CD4-positive, alpha-beta memory T cell (primary cell): Measurements from ENCODE around the gene FREM2. TPM values are rescaled to one million over a fixed set of nuclear protein-coding genes. Genes with fewer than 3 reads are reported as not detected.

ENCODE experiments used
- CTCF ChIA-PET: fragments of 350-600 bp; sonication (Branson Sonifier 250); formaldehyde crosslinking; loops from one replicate; lab custom pipeline; 2021; ENCODE audit warnings: inconsistent platforms; ENCODE audit not compliant: partially characterized antibody; lab: Charles Lee
- POLR2A ChIA-PET: fragments of 350-600 bp; sonication (Branson Sonifier 250); formaldehyde crosslinking; loops from one replicate; lab custom pipeline; 2021; ENCODE audit not compliant: partially characterized antibody; lab: Charles Lee
- DNase-seq, 5 donors: peaks; one replicate each; pipeline versions ENCODE4 v3.0.0 to v3.0.0-alpha.2; 2020 to 2022; ENCODE audit warnings: mixed read lengths in 1 of 5
- H3K27ac ChIP-seq: one replicate; pipeline ENCODE4 v1.7.0; 2013; ENCODE audit warnings: low read depth, low read length
- H3K27me3 ChIP-seq: 2 replicates; pipeline ENCODE4 v1.7.0; 2013; ENCODE audit warnings: mild to moderate bottlenecking, low read length, moderate library complexity; ENCODE audit not compliant: insufficient read depth
- H3K36me3 ChIP-seq: 2 replicates; pipeline ENCODE4 v1.7.0; 2013; ENCODE audit warnings: mild to moderate bottlenecking, low read length, moderate library complexity; ENCODE audit not compliant: insufficient read depth
- H3K4me1 ChIP-seq: 2 replicates; pipeline ENCODE4 v1.7.0; 2013; ENCODE audit warnings: mild to moderate bottlenecking, low read length, moderate library complexity; ENCODE audit not compliant: insufficient read depth
- H3K4me3 ChIP-seq, 2 donors: one replicate each; pipeline ENCODE4 v1.7.0; 2013; ENCODE audit warnings: low read length in 2 of 2, mild to moderate bottlenecking in 1 of 2
- H3K9me3 ChIP-seq, 2 donors: one replicate each; pipeline ENCODE4 v1.7.0; 2013; ENCODE audit warnings: low read length in 2 of 2, control low read depth in 1 of 2; ENCODE audit not compliant: control insufficient read depth in 1 of 2
- H3K27ac Mint-ChIP-seq, 7 donors: one replicate each; pipeline ENCODE4 v1.8.0; 2020 to 2021; ENCODE audit warnings: mixed read lengths in 7 of 7, mild to moderate bottlenecking in 6 of 7, inconsistent platforms in 3 of 7, moderate library complexity in 3 of 7
- H3K27me3 Mint-ChIP-seq, 2 donors: one replicate each; pipeline ENCODE4 v1.8.0; 2020 to 2021; ENCODE audit warnings: mixed read lengths in 2 of 2
- H3K36me3 Mint-ChIP-seq, 2 donors: one replicate each; pipeline ENCODE4 v1.8.0; 2020 to 2021; ENCODE audit warnings: mixed read lengths in 2 of 2, inconsistent platforms in 1 of 2, mild to moderate bottlenecking in 1 of 2
- H3K4me1 Mint-ChIP-seq, 4 donors: one replicate each; pipeline ENCODE4 v1.8.0; 2020 to 2021; ENCODE audit warnings: mixed read lengths in 4 of 4, mild to moderate bottlenecking in 1 of 4
- H3K4me3 Mint-ChIP-seq, 8 donors: one replicate each; pipeline ENCODE4 v1.8.0; 2020 to 2021; ENCODE audit warnings: mixed read lengths in 8 of 8, mild to moderate bottlenecking in 7 of 8, moderate library complexity in 6 of 8, inconsistent platforms in 3 of 8
- H3K9me3 Mint-ChIP-seq, 8 donors: one replicate each; pipeline ENCODE4 v1.8.0; 2020 to 2021; ENCODE audit warnings: mixed read lengths in 8 of 8, mild to moderate bottlenecking in 5 of 8, inconsistent platforms in 3 of 8, moderate library complexity in 1 of 8
- intact Hi-C: fragments of 100-400 bp; cut with micrococcal nuclease; formaldehyde crosslinking; loops from one replicate; pipeline ENCODE4 v1.15.1; 2023
- polyA plus RNA-seq, 2 donors: library from polyadenylated mRNA; unstranded; fragments of 300-500 nt; fragmentation: Illumina TruSeq; gene quantifications; one replicate each; pipeline ENCODE4 v1.2.3, GENCODE V29; 2021
- total RNA-seq, 2 experiments: library from RNA; stranded (reverse); gene quantifications; one replicate each; pipeline ENCODE4 v1.2.3, GENCODE V29; 2021

The FREM2 gene
- total and polyA plus RNA-seq, 4 experiments from 2014 or later, result not detected

GRCh38 chr13:38777347-38778119 is 90.7 kb downstream of the FREM2 start:
- Histone ChIP-seq H3K36me3 (no peaks in the 10 kb centered on the region), H3K4me1 (no peaks in the 10 kb centered on the region), H3K4me3 (no peak overlapping the region), H3K9me3 (no peaks in the 10 kb centered on the region), H3K27me3 (no peaks in the 10 kb centered on the region), H3K27ac (no peak overlapping the region)
- no peak overlapping the region for H3K4me3 Mint-ChIP-seq
- H3K9me3 Mint-ChIP-seq, result peaks cover 0 to 9% (median under 1%) of the 10 kb centered on the region in 8 donors
- ChIA-PET CTCF (no interaction called here), POLR2A (no interaction called here)
- intact Hi-C loops, result no loop called here
- no peak for DNase-seq
- H3K4me1 Mint-ChIP-seq, result no peaks in the 10 kb centered on the region
- H3K36me3 Mint-ChIP-seq, result no peaks in the 10 kb centered on the region
- H3K27ac Mint-ChIP-seq, result no peak overlapping the region
- no peaks in the 10 kb centered on the region for H3K27me3 Mint-ChIP-seq

DNA sequence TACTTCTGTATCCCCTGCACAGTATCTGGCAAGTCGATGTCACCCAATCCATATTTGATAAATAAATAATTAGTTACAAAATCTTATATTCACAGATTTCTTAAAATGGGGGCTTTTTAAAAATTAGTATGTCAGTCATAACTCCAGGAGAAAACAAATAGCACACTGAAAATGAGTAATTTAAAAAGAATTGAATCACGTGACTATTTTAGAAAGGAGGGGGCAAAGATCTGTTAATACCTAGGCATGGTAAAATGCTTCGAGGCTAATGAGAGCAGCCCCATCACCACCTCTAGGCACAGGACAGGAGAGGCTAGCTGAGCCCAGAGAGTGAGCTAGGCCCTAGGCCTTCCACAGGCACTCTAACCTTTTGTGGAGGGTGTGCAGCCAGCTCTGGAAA is 94.7 kb downstream of the FREM2 start:
- H3K9me3 Mint-ChIP-seq, result peaks cover 0 to 9% (median under 1%) of the 10 kb centered on the region in 8 donors
- no peak for DNase-seq
- no peak overlapping the region for H3K4me3 Mint-ChIP-seq
- intact Hi-C loops, result no loop called here
- no peaks in the 10 kb centered on the region for H3K27me3 ChIP-seq
- no peaks in the 10 kb centered on the region for H3K36me3 ChIP-seq
- H3K27ac Mint-ChIP-seq, result no peak overlapping the region
- ChIA-PET POLR2A (no interaction called here), CTCF (no interaction called here)
- no peak overlapping the region for H3K27ac ChIP-seq
- no peak overlapping the region for H3K4me3 ChIP-seq
- H3K9me3 ChIP-seq, result no peaks in the 10 kb centered on the region
- no peaks in the 10 kb centered on the region for H3K36me3 Mint-ChIP-seq
- no peaks in the 10 kb centered on the region for H3K4me1 Mint-ChIP-seq
- H3K27me3 Mint-ChIP-seq, result no peaks in the 10 kb centered on the region
- no peaks in the 10 kb centered on the region for H3K4me1 ChIP-seq

DNA sequence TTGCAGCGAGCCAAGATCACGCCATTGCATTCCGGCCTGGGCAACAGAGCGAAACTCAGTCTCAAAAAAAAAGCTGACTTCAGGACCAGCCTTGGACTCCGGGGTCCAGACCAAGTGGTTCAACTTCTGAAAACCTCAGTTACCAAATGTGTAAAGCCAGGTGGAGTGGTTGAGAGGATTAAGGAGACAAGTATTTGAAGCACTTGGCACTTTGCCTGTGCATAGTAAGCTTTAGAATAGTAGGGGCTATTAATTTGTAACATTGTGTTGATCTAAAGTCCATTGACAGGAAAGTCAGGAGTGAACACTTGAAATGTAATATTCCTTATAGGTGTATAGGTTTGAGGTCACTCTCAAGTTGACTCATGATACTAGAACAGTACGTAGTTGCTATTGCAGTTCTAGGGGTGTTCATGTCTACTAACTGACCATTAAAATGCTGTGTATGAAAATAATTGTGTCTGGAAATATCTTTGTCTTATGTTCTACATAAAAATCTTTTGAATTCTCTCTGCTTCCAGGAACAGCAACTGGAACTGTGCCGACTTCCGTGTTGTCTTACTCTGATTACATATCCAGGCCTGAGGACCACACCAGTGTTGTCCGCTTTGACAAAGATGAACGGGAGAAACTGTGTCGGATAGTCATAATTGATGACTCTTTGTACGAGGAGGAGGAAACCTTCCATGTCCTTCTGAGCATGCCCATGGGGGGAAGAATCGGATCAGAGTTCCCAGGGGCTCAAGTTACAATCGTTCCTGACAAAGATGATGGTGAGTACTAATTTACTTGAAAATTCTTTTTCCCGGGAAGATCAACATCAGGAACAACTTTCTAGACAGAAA is 97.4 kb downstream of the FREM2 start:
- CTCF ChIA-PET, result no interaction called here
- H3K27me3 Mint-ChIP-seq, result peaks cover 0 to 3% of the 10 kb centered on the region in 2 donors
- Histone ChIP-seq H3K9me3 (no peaks in the 10 kb centered on the region), H3K4me1 (no peaks in the 10 kb centered on the region), H3K4me3 (no peak overlapping the region), H3K27me3 (no peaks in the 10 kb centered on the region), H3K27ac (no peak overlapping the region), H3K36me3 (no peaks in the 10 kb centered on the region)
- POLR2A ChIA-PET, result no interaction called here
- H3K9me3 Mint-ChIP-seq, result peaks cover 0 to 2% (median 0%) of the 10 kb centered on the region in 8 donors
- H3K27ac Mint-ChIP-seq, result no peak overlapping the region
- DNase-seq, result no peak
- H3K36me3 Mint-ChIP-seq, result no peaks in the 10 kb centered on the region
- intact Hi-C loops, result no loop called here
- H3K4me1 Mint-ChIP-seq, result no peaks in the 10 kb centered on the region
- no peak overlapping the region for H3K4me3 Mint-ChIP-seq

DNA sequence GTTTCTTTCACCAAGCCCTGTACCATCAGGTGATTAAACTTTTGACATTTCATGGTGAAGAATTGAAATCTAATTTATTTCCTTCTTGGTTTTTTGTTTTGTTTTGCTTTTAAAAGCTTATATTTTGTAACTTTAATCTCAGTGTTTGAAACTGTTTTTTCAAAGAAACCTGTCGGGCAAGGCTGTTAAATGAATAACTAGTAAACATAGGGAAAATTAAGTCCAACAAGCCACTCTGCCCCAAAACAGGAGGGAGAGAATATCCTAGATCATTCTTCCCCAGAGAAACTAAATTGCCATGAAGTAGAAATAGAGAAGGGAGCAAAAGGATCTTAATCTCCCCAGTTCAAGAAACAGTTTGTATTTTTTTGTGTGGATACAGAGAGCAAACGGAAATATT is 98.2 kb downstream of the FREM2 start:
- Histone ChIP-seq H3K4me1 (no peaks in the 10 kb centered on the region), H3K9me3 (no peaks in the 10 kb centered on the region), H3K4me3 (no peak overlapping the region), H3K27ac (no peak overlapping the region), H3K36me3 (no peaks in the 10 kb centered on the region), H3K27me3 (no peaks in the 10 kb centered on the region)
- H3K4me3 Mint-ChIP-seq, result no peak overlapping the region
- intact Hi-C loops, result no loop called here
- POLR2A ChIA-PET, result no interaction called here
- no peak overlapping the region for H3K27ac Mint-ChIP-seq
- no peak for DNase-seq
- H3K4me1 Mint-ChIP-seq, result no peaks in the 10 kb centered on the region
- H3K27me3 Mint-ChIP-seq, result peaks cover 0 to 3% of the 10 kb centered on the region in 2 donors
- CTCF ChIA-PET, result no interaction called here
- H3K36me3 Mint-ChIP-seq, result no peaks in the 10 kb centered on the region
- peaks cover 0 to 2% (median 0%) of the 10 kb centered on the region in 8 donors for H3K9me3 Mint-ChIP-seq

DNA sequence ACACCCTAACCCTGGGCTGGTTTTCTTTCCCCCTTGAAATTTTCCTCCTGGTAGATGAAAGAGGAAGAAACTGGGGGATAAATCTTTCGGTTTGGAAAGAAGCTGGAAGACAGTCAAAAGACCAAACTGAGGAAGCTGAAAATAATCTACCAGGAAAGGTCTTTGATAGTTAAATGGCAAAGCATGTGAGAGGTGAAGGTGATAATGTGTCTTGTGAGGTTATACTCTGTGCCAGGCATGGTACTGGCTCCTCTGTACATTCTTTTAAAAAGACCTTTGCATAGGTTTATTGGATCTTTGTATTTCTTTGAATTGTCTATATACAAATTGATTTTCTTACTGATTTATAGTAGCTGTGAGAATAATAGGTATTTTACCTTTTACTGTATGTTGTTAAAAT is 98.6 kb downstream of the FREM2 start:
- Mint-ChIP-seq H3K27ac (no peak overlapping the region), H3K27me3 (peaks cover 0 to 3% of the 10 kb centered on the region in 2 donors), H3K36me3 (no peaks in the 10 kb centered on the region), H3K9me3 (peaks cover 0 to 2% (median 0%) of the 10 kb centered on the region in 8 donors), H3K4me3 (no peak overlapping the region), H3K4me1 (no peaks in the 10 kb centered on the region)
- H3K27ac ChIP-seq, result no peak overlapping the region
- H3K4me1 ChIP-seq, result no peaks in the 10 kb centered on the region
- no peak for DNase-seq
- ChIA-PET POLR2A (no interaction called here), CTCF (no interaction called here)
- H3K4me3 ChIP-seq, result no peak overlapping the region
- intact Hi-C loops, result no loop called here
- H3K36me3 ChIP-seq, result no peaks in the 10 kb centered on the region
- no peaks in the 10 kb centered on the region for H3K9me3 ChIP-seq
- H3K27me3 ChIP-seq, result no peaks in the 10 kb centered on the region

- H3K4me1 ChIP-seq, result no peaks in the 10 kb centered on the region
These were observed 100.7 kb downstream of the FREM2 start for GRCh38 chr13:38787550-38787949.

GRCh38 chr13:38796890-38797289 is 110.0 kb downstream of the FREM2 start:
- intact Hi-C loops, result no loop called here
- Mint-ChIP-seq H3K4me1 (no peaks in the 10 kb centered on the region), H3K27ac (no peak overlapping the region), H3K36me3 (no peaks in the 10 kb centered on the region), H3K4me3 (no peak overlapping the region), H3K27me3 (peaks cover 0 to 1% of the 10 kb centered on the region in 2 donors), H3K9me3 (peaks cover 0 to 9% (median 5%) of the 10 kb centered on the region in 8 donors)
- no peaks in the 10 kb centered on the region for H3K36me3 ChIP-seq
- DNase-seq, result no peak
- ChIA-PET POLR2A (no interaction called here), CTCF (no interaction called here)
- no peaks in the 10 kb centered on the region for H3K27me3 ChIP-seq
- H3K4me3 ChIP-seq, result no peak overlapping the region
- no peaks in the 10 kb centered on the region for H3K4me1 ChIP-seq
- H3K9me3 ChIP-seq, result no peaks in the 10 kb centered on the region
- no peak overlapping the region for H3K27ac ChIP-seq

More at GRCh38 chr13:38787550-38787949, 100.7 kb downstream of the FREM2 start:
- ChIA-PET CTCF (no interaction called here), POLR2A (no interaction called here)
- no peak overlapping the region for H3K4me3 Mint-ChIP-seq
- intact Hi-C loops, result no loop called here
- H3K9me3 ChIP-seq, result no peaks in the 10 kb centered on the region
- H3K36me3 ChIP-seq, result no peaks in the 10 kb centered on the region
- no peaks in the 10 kb centered on the region for H3K36me3 Mint-ChIP-seq
- peaks cover 0 to 5% of the 10 kb centered on the region in 2 donors for H3K27me3 Mint-ChIP-seq
- no peaks in the 10 kb centered on the region for H3K4me1 Mint-ChIP-seq
- no peak for DNase-seq
- H3K27ac ChIP-seq, result no peak overlapping the region
- no peaks in the 10 kb centered on the region for H3K27me3 ChIP-seq
- H3K4me3 ChIP-seq, result no peak overlapping the region
- H3K27ac Mint-ChIP-seq, result no peak overlapping the region
- H3K9me3 Mint-ChIP-seq, result peaks cover 0 to 3% (median 0%) of the 10 kb centered on the region in 8 donors
